Measurements from ENCODE around the gene MAEL.
"Not testable (repeated sequence)": the region's sequence is repeated elsewhere in the genome, so short reads cannot be mapped to it uniquely, and the experiment has no call there.

MAEL gene

DNA sequence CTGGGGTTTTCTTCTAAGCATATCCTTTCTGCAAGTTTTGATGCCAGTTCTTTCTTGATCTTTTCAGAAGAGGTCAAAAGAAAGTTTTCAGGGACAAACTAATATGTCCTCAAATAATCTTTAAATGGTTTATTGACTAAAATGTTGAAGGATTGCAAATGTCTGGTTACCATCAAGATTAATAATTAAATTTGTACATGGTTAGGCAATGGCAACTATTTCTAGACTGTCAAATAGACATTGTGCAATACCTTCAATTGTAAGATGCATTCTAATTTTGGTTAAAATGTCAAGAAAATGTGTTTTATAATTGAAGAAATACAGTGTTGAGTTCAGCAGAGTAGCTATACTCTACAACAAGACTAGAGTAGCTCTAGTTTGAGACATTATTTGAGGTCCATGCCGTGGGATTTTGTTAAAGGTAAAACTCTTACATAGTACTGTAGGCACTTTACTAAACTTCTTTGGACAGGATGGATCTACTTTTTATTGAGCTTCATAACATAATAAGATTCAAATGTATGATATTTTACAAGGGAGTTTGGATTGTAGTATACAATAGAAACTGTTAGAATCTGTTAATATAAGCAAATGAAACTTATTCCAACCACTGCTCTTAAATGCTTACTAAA, 22.6 kb downstream of the MAEL start:
- no peaks in the 10 kb centered on the region for H3K9me3 ChIP-seq
- H3K4me1 ChIP-seq, result no peaks in the 10 kb centered on the region
- peaks cover 19% of the 10 kb centered on the region; the same call in 1 of the 2 replicates for H3K27me3 ChIP-seq
- DNase-seq, result no peak
- TF ChIP-seq CTCF (IDR thresholded peaks at IDR 0.05; ENCODE audit: low read depth, low read length), result no peak
- H3K36me3 ChIP-seq, result no peaks in the 10 kb centered on the region
- H3K4me3 ChIP-seq (ENCODE audit: low read depth, low read length), result no peak overlapping the region

DNA sequence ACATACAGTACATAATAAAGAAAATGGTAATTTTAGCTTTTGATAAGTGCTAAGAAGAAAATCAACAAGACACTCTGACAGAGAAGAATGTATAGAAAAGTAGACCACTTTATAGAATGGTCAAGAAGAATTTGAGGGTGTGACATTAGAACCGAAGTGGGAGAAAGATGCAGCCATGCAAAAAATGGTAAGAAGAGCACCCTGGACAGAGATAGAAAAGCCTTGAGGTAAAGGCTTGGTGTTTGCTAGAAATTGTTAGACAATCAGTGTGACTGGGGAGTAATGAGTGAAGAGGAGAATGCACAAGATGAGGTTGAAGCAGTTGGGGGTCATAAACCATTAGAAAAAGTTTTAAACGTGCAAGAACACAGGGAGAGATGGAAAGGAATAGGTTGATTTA, 23.5 kb downstream of the MAEL start:
- no peaks in the 10 kb centered on the region for H3K9me3 ChIP-seq
- no peak overlapping the region for H3K4me3 ChIP-seq (ENCODE audit: low read depth, low read length)
- peaks cover 19% of the 10 kb centered on the region; the same call in 1 of the 2 replicates for H3K27me3 ChIP-seq
- no peaks in the 10 kb centered on the region for H3K36me3 ChIP-seq
- no peak for TF ChIP-seq CTCF (IDR thresholded peaks at IDR 0.05; ENCODE audit: low read depth, low read length)
- no peaks in the 10 kb centered on the region for H3K4me1 ChIP-seq
- DNase-seq, result no peak

- H3K4me1 ChIP-seq, result no peaks in the 10 kb centered on the region
- no peaks in the 10 kb centered on the region for H3K9me3 ChIP-seq
- H3K27me3 ChIP-seq, result peaks cover 19% of the 10 kb centered on the region; the same call in 1 of the 2 replicates
- no peak for TF ChIP-seq CTCF (IDR thresholded peaks at IDR 0.05; ENCODE audit: low read depth, low read length)
- H3K36me3 ChIP-seq, result no peaks in the 10 kb centered on the region
- DNase-seq, result no peak
- no peak overlapping the region for H3K4me3 ChIP-seq (ENCODE audit: low read depth, low read length)
Measured at GRCh38 chr1:167013108-167013929, 24.2 kb downstream of the MAEL start.

- Histone ChIP-seq H3K36me3 (no peaks in the 10 kb centered on the region), H3K4me1 (no peaks in the 10 kb centered on the region), H3K9me3 (no peaks in the 10 kb centered on the region), H3K27me3 (0 out of 2 replicates have a peak, but pooled peaks cover 9% of the 10 kb centered on the region), H3K4me3 (ENCODE audit: low read depth, low read length) (no peak overlapping the region)
- no peak for DNase-seq
- no peak for TF ChIP-seq CTCF (IDR thresholded peaks at IDR 0.05; ENCODE audit: low read depth, low read length)
Measured at GRCh38 chr1:167016100-167016750, 27.1 kb downstream of the MAEL start.

DNA sequence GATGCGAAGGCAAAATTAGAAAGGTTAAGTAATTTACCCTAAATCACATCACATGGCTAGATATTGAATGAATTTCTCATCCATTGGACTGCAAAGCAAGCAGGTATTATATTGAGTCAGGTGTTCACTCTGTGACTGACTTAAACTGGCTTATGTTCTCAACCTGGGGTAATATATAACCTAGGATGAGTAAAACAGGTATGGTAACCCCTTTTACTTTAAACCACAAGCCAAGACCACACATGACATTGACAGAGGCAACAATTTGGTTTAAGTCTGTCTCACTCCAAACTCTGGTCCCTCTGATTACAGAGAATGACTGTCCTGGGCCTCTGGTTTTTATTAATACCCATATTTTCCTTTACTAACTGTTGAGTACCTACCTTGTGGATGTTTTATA, 33.3 kb downstream of the MAEL start:
- no peaks in the 10 kb centered on the region for H3K9me3 ChIP-seq
- DNase-seq, result no peak
- no peaks in the 10 kb centered on the region for H3K4me1 ChIP-seq
- no peaks in the 10 kb centered on the region for H3K36me3 ChIP-seq
- no peaks in the 10 kb centered on the region; the same call in 1 of the 2 replicates for H3K27me3 ChIP-seq
- H3K4me3 ChIP-seq (ENCODE audit: low read depth, low read length), result no peak overlapping the region
- no peak for TF ChIP-seq CTCF (IDR thresholded peaks at IDR 0.05; ENCODE audit: low read depth, low read length)

DNA sequence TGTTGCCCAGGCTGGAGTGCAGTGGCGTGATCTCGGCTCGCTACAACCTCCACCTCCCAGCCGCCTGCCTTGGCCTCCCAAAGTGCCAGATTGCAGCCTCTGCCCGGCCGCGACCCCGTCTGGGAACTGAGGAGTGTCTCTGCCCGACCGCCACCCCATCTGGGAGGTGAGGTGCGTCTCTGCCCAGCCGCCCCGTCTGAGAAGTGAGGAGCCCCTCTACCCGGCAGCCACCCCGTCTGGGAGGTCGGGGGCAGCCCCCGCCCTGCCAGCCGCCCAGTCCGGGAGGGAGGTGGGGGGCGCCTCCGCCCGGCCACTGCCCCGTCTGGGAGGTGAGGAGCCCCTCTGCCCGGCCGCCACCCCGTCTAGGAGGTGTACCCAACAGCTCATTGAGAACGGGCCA, 40.5 kb downstream of the MAEL start:
- DNase-seq; H3K36me3 ChIP-seq; H3K4me3 ChIP-seq (ENCODE audit: low read depth, low read length); H3K4me1 ChIP-seq; H3K9me3 ChIP-seq: not testable (repeated sequence)
- peaks cover 21% of the 10 kb centered on the region for H3K27me3 ChIP-seq

Measured in BE2C (cell line).